GM12865 (cell line): ENCODE results near the gene CYFIP1.
A peak's percentile ranks its signal among the peaks of the same experiment; 100 is the strongest.

Source experiments
- DNase-seq: peaks from one replicate; pipeline ENCODE4 v3.0.0; 2010; ENCODE audit warnings: low read depth
- H3K4me3 ChIP-seq: 2 replicates; pipeline ENCODE4 v1.5.1; 2011; ENCODE audit warnings: mild to moderate bottlenecking, low read depth, low read length, control low read depth
- CTCF ChIP-seq: IDR thresholded peaks from 2 replicates; pipeline ENCODE4 v1.5.1; 2011; ENCODE audit warnings: low read length, control low read depth, low read depth, inconsistent platforms; ENCODE audit not compliant: insufficient read depth; ENCODE audit errors: missing control alignments

Gene CYFIP1

DNA sequence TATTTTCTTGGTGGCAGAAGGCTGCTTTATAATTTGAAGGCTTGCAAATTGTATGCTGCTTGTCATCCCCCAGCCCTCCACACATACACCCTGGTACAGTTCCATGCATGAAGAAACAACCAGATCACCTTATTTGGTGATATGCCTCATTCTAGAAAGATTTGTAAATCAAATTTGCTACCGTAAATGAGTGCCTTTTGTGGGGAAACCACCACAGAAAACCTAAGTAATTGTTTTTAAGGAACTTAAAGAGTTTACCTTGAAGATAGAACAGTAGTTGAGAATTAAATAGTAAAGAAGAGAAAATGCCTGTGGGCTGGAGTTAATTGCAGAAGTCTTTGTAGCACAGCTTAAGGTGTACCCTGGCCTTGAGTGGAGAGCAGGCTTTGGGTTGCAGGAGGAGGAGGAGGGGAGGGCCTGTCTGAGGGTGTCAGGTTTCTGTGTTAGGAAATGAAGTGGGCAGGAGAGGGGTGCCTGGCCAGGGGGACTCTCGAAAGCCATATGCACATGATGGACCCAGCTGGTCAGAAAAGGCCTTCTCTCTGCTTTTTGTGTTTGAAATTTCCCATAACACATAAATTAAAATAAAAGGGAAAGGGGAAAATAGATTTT is 134.8 kb downstream of the CYFIP1 start:
- DNase-seq: no peak
- H3K4me3 ChIP-seq: no peak overlapping the region
- no peak for TF ChIP-seq CTCF

DNA sequence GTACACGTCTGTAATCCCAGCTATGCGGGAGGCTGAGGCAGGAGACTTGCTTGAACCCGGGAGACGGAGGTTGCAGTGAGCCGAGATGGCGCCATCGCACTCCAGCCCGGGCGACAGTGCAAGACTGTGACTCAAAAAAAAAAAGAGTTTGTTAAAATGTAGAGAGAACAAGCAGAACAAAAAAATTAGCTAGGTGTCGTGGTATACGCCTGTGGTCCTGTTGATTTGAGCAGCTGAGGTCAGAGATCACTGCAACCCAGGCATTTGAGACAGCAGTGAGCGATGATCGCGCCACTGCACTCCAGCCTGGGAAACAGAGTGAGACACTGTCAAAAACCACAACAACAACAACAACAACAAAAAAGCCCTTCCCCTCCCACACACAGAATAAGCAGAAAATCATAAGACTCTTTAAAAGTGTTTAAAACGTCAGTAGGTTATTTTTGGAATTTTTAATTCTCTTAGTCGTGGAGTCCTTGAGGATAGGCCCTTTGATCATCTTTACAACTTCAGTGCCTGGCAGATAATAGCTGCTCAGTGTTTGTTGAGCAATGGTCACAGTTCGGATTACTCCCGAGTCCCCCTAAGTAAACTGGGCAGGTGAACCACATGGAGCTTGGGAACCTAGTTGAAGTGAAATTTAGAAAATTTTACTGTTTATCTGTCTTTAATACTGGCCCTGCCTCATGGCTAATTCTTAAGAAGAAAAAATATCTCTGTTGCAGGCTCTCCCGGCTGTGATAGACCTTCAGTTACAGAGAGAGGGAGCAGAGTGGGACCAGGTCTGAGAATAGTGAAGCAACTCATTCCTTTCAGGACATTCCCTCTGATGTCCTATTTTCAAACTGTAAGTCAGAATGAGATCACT is 135.5 kb downstream of the CYFIP1 start:
- no peak overlapping the region for H3K4me3 ChIP-seq
- DNase-seq: peak; percentile 16
- no peak for TF ChIP-seq CTCF

DNA sequence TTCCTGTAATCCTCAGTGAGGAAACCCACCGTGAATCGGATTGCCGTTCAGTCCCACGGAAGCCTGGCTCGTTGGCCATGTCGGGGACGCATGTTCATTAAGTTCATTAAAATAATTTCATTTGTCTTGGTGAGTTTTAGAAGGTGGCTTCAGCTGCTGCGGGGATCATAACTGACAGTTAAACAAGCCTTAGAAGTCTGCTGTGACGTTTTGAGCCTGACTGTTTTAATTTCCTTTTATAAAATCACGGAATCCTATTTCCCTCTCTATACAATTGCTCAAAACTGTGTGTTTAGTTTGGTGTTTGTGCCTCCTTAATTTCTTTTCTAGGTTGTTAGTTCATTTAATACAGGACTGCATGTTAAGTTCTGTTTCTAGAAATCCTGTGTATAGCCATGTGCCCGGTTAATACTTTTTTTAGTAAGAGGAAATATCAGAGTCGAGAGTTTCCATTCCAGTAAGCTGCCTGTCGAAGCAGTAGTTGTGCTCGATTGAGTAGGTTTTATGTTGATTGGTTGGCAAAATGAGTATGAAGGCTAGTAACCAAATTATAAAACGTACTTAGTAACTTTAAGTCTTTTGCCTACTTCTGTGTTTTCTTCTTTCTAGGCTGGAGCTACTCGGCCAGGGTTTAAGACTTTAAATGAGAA is 141.0 kb downstream of the CYFIP1 start:
- DNase-seq: peak; percentile 42
- TF ChIP-seq CTCF: no peak
- H3K4me3 ChIP-seq: peak overlapping the region; percentile 68

DNA sequence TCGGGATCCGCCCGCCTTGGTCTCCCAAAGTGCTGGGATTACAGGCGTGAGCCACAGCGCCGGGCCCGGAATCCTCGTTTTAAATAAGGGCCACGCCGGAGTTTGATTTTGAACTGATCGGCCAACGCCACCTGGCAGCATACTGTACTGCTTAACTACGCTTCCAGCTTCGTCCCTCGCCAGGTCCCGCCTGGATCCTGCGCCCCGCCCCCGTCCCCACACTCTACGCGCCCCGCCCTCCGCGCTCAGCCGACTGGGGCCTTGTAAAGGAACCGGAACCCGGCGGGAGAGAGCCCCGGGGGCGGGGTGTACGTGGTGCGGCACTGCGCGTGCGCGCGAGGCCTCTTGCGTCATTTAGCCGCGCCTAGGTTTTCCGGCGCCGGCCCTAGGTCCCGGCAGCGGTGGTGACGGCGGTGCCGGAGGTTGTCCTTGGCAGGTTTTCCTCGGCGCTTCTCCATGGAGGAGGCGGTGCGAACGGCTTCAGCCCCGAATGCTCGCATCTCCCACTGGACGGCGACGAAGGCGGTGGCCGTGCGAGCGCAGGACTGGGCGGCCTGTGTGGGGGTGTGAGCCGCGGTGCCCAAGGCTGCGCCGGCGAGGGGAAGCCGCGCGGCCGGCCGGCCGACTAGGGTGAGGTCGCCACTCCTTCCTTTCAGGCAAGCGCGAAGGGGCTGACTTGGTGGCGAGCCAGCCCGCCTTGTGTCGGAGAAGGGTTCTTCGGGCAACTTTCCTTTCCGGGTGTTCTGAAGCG is 141.7 kb downstream of the CYFIP1 start, which contains the start of gene NIPA2:
Gene NIPA2, plus strand, starts transcription at position 375 of the 751 bp plus-strand sequence. CDS start 13,066 bp downstream, outside the sequence.
- peak; percentile 99 for DNase-seq
- no peak for TF ChIP-seq CTCF

DNA sequence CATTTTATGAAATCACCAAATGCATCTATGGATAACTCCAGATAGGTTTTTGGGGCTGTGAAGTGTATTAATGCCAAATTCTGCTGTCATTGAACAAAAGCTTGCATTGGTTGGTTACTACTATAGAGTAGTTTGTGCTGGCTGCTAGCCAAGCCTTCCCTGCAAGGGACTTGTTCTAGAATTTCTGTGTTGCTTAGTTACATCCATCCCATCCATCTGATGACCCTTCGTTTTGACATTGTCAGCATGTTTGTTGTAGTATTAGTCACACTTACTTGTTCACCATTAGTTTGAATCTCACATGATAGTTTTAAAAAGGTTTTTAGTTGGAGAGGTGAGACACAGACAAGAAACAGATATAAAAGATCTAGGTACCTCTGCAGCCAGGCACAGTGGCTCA is 148.7 kb downstream of the CYFIP1 start:
- TF ChIP-seq CTCF: no peak
- no peak for DNase-seq
- H3K4me3 ChIP-seq: no peak overlapping the region

More for the DNA sequence above, 141.7 kb downstream of the CYFIP1 start, which contains the start of gene NIPA2:
- H3K4me3 ChIP-seq: peak within 1 kb of the TSS; percentile 86

GRCh38 chr15:22827125-22827524 is 153.0 kb downstream of the CYFIP1 start:
- no peak for TF ChIP-seq CTCF
- no peak overlapping the region for H3K4me3 ChIP-seq
- no peak for DNase-seq
